Right forelimb (tissue), 1 donor: ENCODE results near the gene NKTR.

Experiments
- DNase-seq: peaks from one replicate; pipeline ENCODE4 v3.0.0-alpha.2; 2018

NKTR gene

GRCh38 chr3:42662813-42663535, 62.5 kb downstream of the NKTR start:
- DNase-seq: no peak

GRCh38 chr3:42663581-42664437, 63.3 kb downstream of the NKTR start:
- DNase-seq: no peak

- DNase-seq: no peak
Observed at GRCh38 chr3:42664438-42664803, 63.9 kb downstream of the NKTR start.

GRCh38 chr3:42665050-42665878, 64.8 kb downstream of the NKTR start:
- no peak for DNase-seq

- DNase-seq: no peak
Observed at GRCh38 chr3:42666022-42666421, 65.5 kb downstream of the NKTR start.

GRCh38 chr3:42666577-42666998, 66.1 kb downstream of the NKTR start:
- DNase-seq: no peak

GRCh38 chr3:42667096-42667522, 66.6 kb downstream of the NKTR start:
- no peak for DNase-seq

- DNase-seq: no peak
Observed at GRCh38 chr3:42667523-42668412, 67.3 kb downstream of the NKTR start.

GRCh38 chr3:42668413-42668760, 67.9 kb downstream of the NKTR start:
- DNase-seq: no peak

GRCh38 chr3:42668793-42669217, 68.3 kb downstream of the NKTR start:
- DNase-seq: no peak

- DNase-seq: peak; percentile 13
Observed at GRCh38 chr3:42670051-42670576, 69.6 kb downstream of the NKTR start.

- peak; percentile 30 for DNase-seq
Observed at GRCh38 chr3:42670670-42671069, 70.2 kb downstream of the NKTR start.

GRCh38 chr3:42672515-42672914, 72.0 kb downstream of the NKTR start:
- DNase-seq: no peak

- DNase-seq: no peak
Observed at GRCh38 chr3:42673082-42673481, 72.6 kb downstream of the NKTR start.

- no peak for DNase-seq
Observed at GRCh38 chr3:42674146-42674545, 73.7 kb downstream of the NKTR start.

- no peak for DNase-seq
Observed at GRCh38 chr3:42675909-42676308, 75.4 kb downstream of the NKTR start.

- peak; percentile 4 for DNase-seq
Observed at GRCh38 chr3:42678447-42678846, 78.0 kb downstream of the NKTR start.

- peak; percentile 9 for DNase-seq
Observed at GRCh38 chr3:42680271-42680670, 79.8 kb downstream of the NKTR start.

GRCh38 chr3:42680806-42681205, 80.3 kb downstream of the NKTR start:
- DNase-seq: peak; percentile 17

GRCh38 chr3:42681361-42682038, 81.0 kb downstream of the NKTR start:
- DNase-seq: no peak

- DNase-seq: no peak
Observed at GRCh38 chr3:42682301-42683070, 82.0 kb downstream of the NKTR start.
